Measurements from ENCODE around the gene CRYL1. TPM values are rescaled to one million over a fixed set of nuclear protein-coding genes. Genes with fewer than 3 reads are reported as not detected.
A peak's percentile ranks its signal among the peaks of the same experiment; 100 is the strongest.

The CRYL1 gene
- polyA plus RNA-seq, 3 donors: 35.0 to 70.2 (median 51.4) TPM

DNA sequence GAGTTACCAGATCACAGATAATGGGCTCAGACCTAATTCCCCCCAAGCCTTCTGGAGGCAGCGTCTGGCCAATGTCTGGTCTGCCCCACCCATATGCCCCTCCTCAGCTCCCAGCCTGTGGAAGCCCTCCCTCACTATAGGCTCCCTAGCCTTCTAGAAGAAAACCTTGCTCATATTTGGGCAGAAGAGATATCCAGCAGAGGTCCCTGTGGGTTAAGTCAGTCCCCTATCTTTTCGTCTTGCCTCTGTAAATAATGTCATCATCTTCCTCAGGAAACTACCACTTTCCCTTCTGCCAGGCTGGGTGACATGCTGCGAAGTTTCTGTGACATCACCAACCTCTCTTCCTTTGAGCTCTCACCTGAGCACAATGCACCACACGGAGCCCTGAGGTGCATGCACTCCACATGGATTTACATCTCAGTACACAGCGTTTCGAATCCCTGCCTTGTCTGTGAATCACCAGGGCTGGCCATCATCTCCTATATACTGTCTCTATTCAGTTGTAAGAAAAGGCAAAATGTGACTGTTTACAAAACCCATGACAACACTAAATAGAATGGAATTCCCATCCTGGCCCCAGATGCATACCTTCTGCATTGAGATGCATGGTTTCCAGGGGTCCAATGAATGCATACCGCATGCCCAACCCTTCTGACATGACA is 112.8 kb downstream of the CRYL1 start:
- Mint-ChIP-seq H3K27me3 (ENCODE audit: low read depth in 3 of 3) (peaks cover 0 to 6% (median 5%) of the 10 kb centered on the region in 3 donors), H3K27ac (no peak overlapping the region), H3K9me3 (peaks cover 4 to 19% (median 9%) of the 10 kb centered on the region in 7 donors), H3K4me3 (no peak overlapping the region), H3K4me1 (peaks cover 10% of the 10 kb centered on the region), H3K36me3 (peaks cover 0 to 6% of the 10 kb centered on the region in 2 donors)
- Histone ChIP-seq H3K27ac (ENCODE audit: low read depth in 1 of 2, low read length in 2 of 2) (no peak overlapping the region), H3K9me3 (replicated peaks in 1 of 2; ENCODE audit: control insufficient read depth in 1 of 2, insufficient read depth in 1 of 2, low read length in 2 of 2) (peaks cover 6 to 15% of the 10 kb centered on the region in 2 donors), H3K4me1 (ENCODE audit: control insufficient read depth in 1 of 2, insufficient read depth in 2 of 2, low read length in 2 of 2) (peaks cover 7 to 8% of the 10 kb centered on the region in 2 donors), H3K27me3 (ENCODE audit: control insufficient read depth in 2 of 2, insufficient read depth in 2 of 2, low read length in 2 of 2) (peaks cover 0 to 4% of the 10 kb centered on the region in 2 donors), H3K9ac (ENCODE audit: insufficient read depth, low read length, poor library complexity, severe bottlenecking) (no peak overlapping the region), H4K20me1 (ENCODE audit: insufficient read depth, low read length) (no peaks in the 10 kb centered on the region), H3K4me2 (replicated peaks; ENCODE audit: extremely low read depth, low read length, poor library complexity, severe bottlenecking) (no peak overlapping the region), H2AFZ (ENCODE audit: insufficient read depth, low read depth, low read length, poor library complexity, severe bottlenecking) (no peak overlapping the region), H3K79me2 (ENCODE audit: insufficient read depth, low read length) (no peaks in the 10 kb centered on the region), H3K4me3 (replicated peaks in 1 of 3; ENCODE audit: low read depth in 2 of 3, low read length in 3 of 3) (no peak overlapping the region), H3K36me3 (replicated peaks in 1 of 2; ENCODE audit: control insufficient read depth in 1 of 2, insufficient read depth in 2 of 2, low read length in 2 of 2) (no peaks in the 10 kb centered on the region)
- intact Hi-C loops (cut with micrococcal nuclease): no loop called here
- WGBS (ENCODE audit: insufficient coverage): 65% methylated on average over 5 of the region's 7 CpGs
- TF ChIP-seq, protein P1, sequence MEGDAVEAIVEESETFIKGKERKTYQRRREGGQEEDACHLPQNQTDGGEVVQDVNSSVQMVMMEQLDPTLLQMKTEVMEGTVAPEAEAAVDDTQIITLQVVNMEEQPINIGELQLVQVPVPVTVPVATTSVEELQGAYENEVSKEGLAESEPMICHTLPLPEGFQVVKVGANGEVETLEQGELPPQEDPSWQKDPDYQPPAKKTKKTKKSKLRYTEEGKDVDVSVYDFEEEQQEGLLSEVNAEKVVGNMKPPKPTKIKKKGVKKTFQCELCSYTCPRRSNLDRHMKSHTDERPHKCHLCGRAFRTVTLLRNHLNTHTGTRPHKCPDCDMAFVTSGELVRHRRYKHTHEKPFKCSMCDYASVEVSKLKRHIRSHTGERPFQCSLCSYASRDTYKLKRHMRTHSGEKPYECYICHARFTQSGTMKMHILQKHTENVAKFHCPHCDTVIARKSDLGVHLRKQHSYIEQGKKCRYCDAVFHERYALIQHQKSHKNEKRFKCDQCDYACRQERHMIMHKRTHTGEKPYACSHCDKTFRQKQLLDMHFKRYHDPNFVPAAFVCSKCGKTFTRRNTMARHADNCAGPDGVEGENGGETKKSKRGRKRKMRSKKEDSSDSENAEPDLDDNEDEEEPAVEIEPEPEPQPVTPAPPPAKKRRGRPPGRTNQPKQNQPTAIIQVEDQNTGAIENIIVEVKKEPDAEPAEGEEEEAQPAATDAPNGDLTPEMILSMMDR (IDR thresholded peaks at IDR 0.05): no peak
- no peak for DNase-seq

DNA sequence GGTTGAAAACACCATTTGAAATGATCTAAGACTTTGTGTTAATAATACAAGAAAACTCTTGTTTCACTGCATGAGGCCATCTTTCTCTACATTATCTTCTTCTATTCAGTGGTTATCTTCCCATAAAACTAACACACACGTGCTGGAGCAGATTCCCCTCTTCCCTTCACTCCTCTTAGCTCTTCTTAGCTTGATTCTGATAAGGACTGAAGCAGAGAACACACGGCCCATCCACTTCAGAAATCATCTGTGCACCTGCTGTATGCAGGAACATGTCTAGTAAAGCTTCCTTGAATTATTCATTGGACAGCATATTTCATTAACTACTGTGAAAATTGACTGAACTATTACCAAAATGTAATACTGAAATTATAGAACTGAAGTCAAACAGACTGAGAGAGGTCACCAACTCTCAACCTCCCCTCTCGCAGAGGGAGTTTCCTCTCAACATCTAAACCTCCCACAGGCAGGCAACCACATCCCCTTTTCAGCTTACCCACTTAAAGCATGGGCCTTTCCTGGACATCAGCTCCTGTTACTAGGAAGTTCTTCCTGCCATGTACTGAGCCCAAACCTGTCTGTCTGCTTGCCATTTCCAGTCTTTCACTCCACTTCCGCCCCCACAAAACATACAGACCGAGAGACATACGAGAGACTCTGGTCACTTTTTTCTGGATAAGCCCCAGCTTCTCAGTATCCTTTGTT is 113.9 kb downstream of the CRYL1 start:
- H3K4me1 Mint-ChIP-seq: peaks cover 10% of the 10 kb centered on the region
- Histone ChIP-seq H3K27ac (ENCODE audit: low read depth in 1 of 2, low read length in 2 of 2) (no peak overlapping the region), H3K4me3 (replicated peaks in 1 of 3; ENCODE audit: low read depth in 2 of 3, low read length in 3 of 3) (no peak overlapping the region), H3K4me1 (ENCODE audit: control insufficient read depth in 1 of 2, insufficient read depth in 2 of 2, low read length in 2 of 2) (peaks cover 7 to 8% of the 10 kb centered on the region in 2 donors), H3K9me3 (replicated peaks in 1 of 2; ENCODE audit: control insufficient read depth in 1 of 2, insufficient read depth in 1 of 2, low read length in 2 of 2) (peaks cover 6 to 15% of the 10 kb centered on the region in 2 donors), H3K27me3 (ENCODE audit: control insufficient read depth in 2 of 2, insufficient read depth in 2 of 2, low read length in 2 of 2) (peaks cover 0 to 4% of the 10 kb centered on the region in 2 donors), H3K4me2 (replicated peaks; ENCODE audit: extremely low read depth, low read length, poor library complexity, severe bottlenecking) (no peak overlapping the region), H3K79me2 (ENCODE audit: insufficient read depth, low read length) (no peaks in the 10 kb centered on the region), H4K20me1 (ENCODE audit: insufficient read depth, low read length) (no peaks in the 10 kb centered on the region), H3K9ac (ENCODE audit: insufficient read depth, low read length, poor library complexity, severe bottlenecking) (no peak overlapping the region), H3K36me3 (replicated peaks in 1 of 2; ENCODE audit: control insufficient read depth in 1 of 2, insufficient read depth in 2 of 2, low read length in 2 of 2) (no peaks in the 10 kb centered on the region), H2AFZ (ENCODE audit: insufficient read depth, low read depth, low read length, poor library complexity, severe bottlenecking) (no peak overlapping the region)
- H3K27ac Mint-ChIP-seq: peak overlapping the region in 2 of 7 donors; percentile 14 to 51
- H3K4me3 Mint-ChIP-seq: no peak overlapping the region
- WGBS (ENCODE audit: insufficient coverage): 4% methylated on average over 4 of the region's 6 CpGs
- TF ChIP-seq, protein P1 (IDR thresholded peaks at IDR 0.05): no peak
- H3K36me3 Mint-ChIP-seq: peaks cover 0 to 6% of the 10 kb centered on the region in 2 donors
- H3K9me3 Mint-ChIP-seq: peaks cover 3 to 19% (median 9%) of the 10 kb centered on the region in 7 donors
- peak; percentile 20 to 54 (median 22) for DNase-seq
- H3K27me3 Mint-ChIP-seq (ENCODE audit: low read depth in 3 of 3): peaks cover 0 to 6% (median 6%) of the 10 kb centered on the region in 3 donors
- intact Hi-C loops (cut with micrococcal nuclease): no loop called here
